HG02981 (cell line): ENCODE data around the gene DLL1.
"Not testable (repeated sequence)": the region's sequence is repeated elsewhere in the genome, so short reads cannot be mapped to it uniquely, and the experiment has no call there.

ENCODE experiments used
- ATAC-seq: cut with Tn5 transposase; IDR thresholded peaks from one replicate; pipeline ENCODE4 v1.9.1; 2021; ENCODE audit warnings: mild to moderate bottlenecking, moderate library complexity; ENCODE audit not compliant: unreplicated experiment

Gene DLL1

GRCh38 chr6:170290296-170291128 lies at the start of gene DLL1:
DLL1 (minus strand) TSS chr6:170291078; CDS start chr6:170290139, 939 bp downstream.
- ATAC-seq: no peak

- not testable (repeated sequence) for ATAC-seq
These were observed 44.3 kb upstream of the DLL1 start for GRCh38 chr6:170335199-170335598.

- ATAC-seq: no peak
These were observed 38.4 kb upstream of the DLL1 start for GRCh38 chr6:170329321-170329720.

- ATAC-seq: no peak
These were observed 26.8 kb upstream of the DLL1 start for GRCh38 chr6:170317718-170318117.

- no peak for ATAC-seq
These were observed 26.2 kb upstream of the DLL1 start for GRCh38 chr6:170317076-170317475.

- ATAC-seq: no peak
These were observed 25.2 kb upstream of the DLL1 start for GRCh38 chr6:170316071-170316470.

GRCh38 chr6:170314983-170315382 lies 24.1 kb upstream of the DLL1 start:
- no peak for ATAC-seq

- no peak for ATAC-seq
These were observed 22.9 kb upstream of the DLL1 start for GRCh38 chr6:170313716-170314295.

GRCh38 chr6:170312876-170313275 lies 22.0 kb upstream of the DLL1 start:
- ATAC-seq: no peak

- ATAC-seq: no peak
These were observed 20.8 kb upstream of the DLL1 start for GRCh38 chr6:170311696-170312095.

- ATAC-seq: no peak
These were observed 17.9 kb upstream of the DLL1 start for GRCh38 chr6:170308761-170309160.

- no peak for ATAC-seq
These were observed 16.2 kb upstream of the DLL1 start for GRCh38 chr6:170307080-170307545.

GRCh38 chr6:170306324-170307079 lies 15.6 kb upstream of the DLL1 start, which contains the start of gene FAM120B:
FAM120B (plus strand) TSS chr6:170306758; CDS start chr6:170317391, 10,633 bp downstream.
- ATAC-seq: peak; percentile 97

GRCh38 chr6:170305805-170306323 lies 15.0 kb upstream of the DLL1 start:
- ATAC-seq: no peak

- ATAC-seq: no peak
These were observed 10.3 kb upstream of the DLL1 start for GRCh38 chr6:170301184-170301583.

- no peak for ATAC-seq
These were observed 7.8 kb upstream of the DLL1 start for GRCh38 chr6:170298688-170299087.

- no peak for ATAC-seq
These were observed 6.9 kb upstream of the DLL1 start for GRCh38 chr6:170297576-170298330.

GRCh38 chr6:170296746-170297575 lies 6.1 kb upstream of the DLL1 start:
- no peak for ATAC-seq

GRCh38 chr6:170296423-170296745 lies 5.5 kb upstream of the DLL1 start:
- no peak for ATAC-seq
